H1 (cell line): ENCODE measurements around the gene EYA2. TPM values are rescaled to one million over a fixed set of nuclear protein-coding genes. Genes with fewer than 3 reads are reported as not detected.

Experiments used
- POU5F1 ChIP-seq: IDR thresholded peaks from 2 replicates; pipeline ENCODE4 v1.6.1; 2011; ENCODE audit warnings: low read depth, mild to moderate bottlenecking, low read length, moderate library complexity
- polyA plus RNA-seq, 7 experiments: library from polyadenylated mRNA; depleted of rRNA in 3 of 7; stranded (reverse) in 5 of 7; unstranded in 2 of 7; fragments of >200 nt in 5 of 7; fragments of 200-250 nt in 2 of 7; gene quantifications; 1 replicate in 5 of 7; 2 replicates in 1 of 7; 4 replicates in 1 of 7; pipeline versions ENCODE4 v1.2.1 to v1.2.3, GENCODE V29; 2011 to 2013; ENCODE audit warnings: missing spikeins in 2 of 7, mixed read lengths in 2 of 7
- total RNA-seq: library from RNA; stranded (reverse); fragmentation: NEBNext Ultra II Directional; extraction: Animal tissue kit (Norgen Biotek cat#: 25700); gene quantifications from 2 replicates; pipeline ENCODE4 v1.2.1, GENCODE V29; 2021
- TF ChIP-seq, protein P1 (sequence below): IDR thresholded peaks from 2 replicates; pipeline ENCODE4 v1.6.1; 2012; ENCODE audit warnings: inconsistent platforms

The EYA2 gene
- total and polyA plus RNA-seq, 2 of the 8 experiments (the other 6 are each of a cell fraction or from before 2014, with no cell fraction given) = 1.6 to 1.7 TPM

DNA sequence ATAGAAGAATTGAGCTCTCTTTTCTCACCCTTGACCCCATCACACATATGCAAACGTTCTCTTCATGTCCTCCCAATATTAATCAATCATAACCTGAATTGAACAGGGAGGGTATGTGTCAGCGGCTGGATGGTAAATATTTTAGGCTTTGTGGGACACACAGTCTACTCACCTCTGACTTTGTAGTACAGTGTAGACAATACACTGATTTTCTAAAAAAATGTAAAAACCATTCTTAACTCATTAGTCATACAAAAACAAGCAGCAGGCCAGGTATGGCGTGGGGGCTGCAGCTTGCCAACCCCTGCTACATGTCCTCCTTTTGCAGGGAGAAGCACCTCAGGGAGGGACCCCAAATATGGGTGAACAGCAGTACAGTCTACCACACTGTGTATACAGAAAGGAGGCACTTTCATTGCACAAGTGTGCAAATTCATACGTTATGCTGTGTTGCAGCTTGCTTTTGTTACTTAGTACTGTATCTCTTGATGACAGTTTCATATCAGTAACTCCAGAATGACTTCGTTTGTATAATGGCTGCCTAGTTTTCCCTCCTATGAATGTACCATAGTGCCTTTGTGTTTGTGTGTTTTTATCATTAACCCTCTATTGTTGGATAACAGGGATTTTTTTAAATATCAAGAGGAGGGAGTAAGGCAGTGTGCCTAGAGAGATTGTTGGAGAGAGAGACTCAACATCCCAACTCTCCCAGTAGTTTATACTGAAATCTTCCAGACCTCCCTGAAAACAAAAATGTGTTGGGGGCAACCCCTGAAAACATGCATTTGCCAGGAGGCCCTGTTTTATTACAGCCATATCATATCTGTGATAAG is 247.5 kb downstream of the EYA2 start (continued):
- TF ChIP-seq, protein P1, sequence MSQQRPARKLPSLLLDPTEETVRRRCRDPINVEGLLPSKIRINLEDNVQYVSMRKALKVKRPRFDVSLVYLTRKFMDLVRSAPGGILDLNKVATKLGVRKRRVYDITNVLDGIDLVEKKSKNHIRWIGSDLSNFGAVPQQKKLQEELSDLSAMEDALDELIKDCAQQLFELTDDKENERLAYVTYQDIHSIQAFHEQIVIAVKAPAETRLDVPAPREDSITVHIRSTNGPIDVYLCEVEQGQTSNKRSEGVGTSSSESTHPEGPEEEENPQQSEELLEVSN = no peak
- no peak for TF ChIP-seq POU5F1
